PC-3 (cell line): ENCODE measurements around the gene OPRPN.

ENCODE experiments used
- CTCF ChIP-seq: fragments of 300-600 bp; sonication (generic); conservative IDR thresholded peaks from 2 replicates; pipeline ENCODE4 v1.5.1; 2017; ENCODE audit warnings: antibody characterized with exemption, low read depth, mild to moderate bottlenecking, low read length
- EZH2 ChIP-seq: fragments of 300-600 bp; sonication (generic); IDR thresholded peaks from one replicate; pipeline ENCODE4 v1.6.1; 2017; ENCODE audit warnings: antibody characterized with exemption, mild to moderate bottlenecking, low read length; ENCODE audit not compliant: unreplicated experiment
- EZH2phosphoT487 ChIP-seq: fragments of 300-600 bp; sonication (generic); IDR thresholded peaks from 2 replicates; pipeline ENCODE4 v1.6.1; 2018; ENCODE audit warnings: mild to moderate bottlenecking, antibody characterized with exemption, low read length, borderline replicate concordance

GRCh38 chr4:70397580-70397979 is at the start of gene OPRPN:
- TF ChIP-seq CTCF = no peak
- no peak for TF ChIP-seq EZH2
- no peak for TF ChIP-seq EZH2phosphoT487
